Tibial nerve (tissue), 4 donors: Measurements from ENCODE around the gene CIB2. TPM values are rescaled to one million over a fixed set of nuclear protein-coding genes. Genes with fewer than 3 reads are reported as not detected.

Experiments
- DNase-seq, 2 donors: peaks; one replicate each; pipeline ENCODE4 v3.0.0-alpha.2; 2019; ENCODE audit warnings: low spot score in 2 of 2
- H3K27ac ChIP-seq, 4 donors: fragments of 200-600 bp; sonication (generic) in 3 of 4; one replicate each; pipeline ENCODE4 v1.5.1; 2017 to 2019; ENCODE audit warnings: mild to moderate bottlenecking in 1 of 4
- H3K27me3 ChIP-seq, 2 donors: fragments of 200-600 bp; sonication (generic) in 1 of 2; one replicate each; pipeline versions ENCODE4 v1.5.1 to v1.6.0; 2017 to 2019
- H3K36me3 ChIP-seq, 3 donors: fragments of 200-600 bp; sonication (generic); one replicate each; pipeline ENCODE4 v1.5.1; 2018 to 2019
- H3K4me1 ChIP-seq, 4 donors: fragments of 200-600 bp; sonication (generic) in 3 of 4; one replicate each; pipeline ENCODE4 v1.5.1; 2017 to 2019
- H3K4me3 ChIP-seq, 4 donors: fragments of 200-600 bp; sonication (generic) in 3 of 4; one replicate each; pipeline ENCODE4 v1.5.1; 2017 to 2019; ENCODE audit warnings: mild to moderate bottlenecking in 1 of 4, moderate library complexity in 1 of 4
- H3K9me3 ChIP-seq, 4 donors: fragments of 200-600 bp; sonication (generic) in 3 of 4; one replicate each; pipeline ENCODE4 v1.5.1; 2017 to 2019
- EP300 ChIP-seq, 2 donors: sonication (generic); formaldehyde crosslinking; IDR thresholded peaks; one replicate each; pipeline ENCODE4 v1.6.1; 2017; ENCODE audit warnings: antibody characterized with exemption in 2 of 2, mild to moderate bottlenecking in 1 of 2
- POLR2A ChIP-seq, 2 donors: fragments of 450-650 bp; IDR thresholded peaks; one replicate each; pipeline ENCODE4 v1.6.1; 2017; ENCODE audit warnings: antibody characterized with exemption in 2 of 2, mild to moderate bottlenecking in 2 of 2, moderate library complexity in 2 of 2
- WGBS, 2 donors: methylation state at CpG; one replicate each; pipeline ENCODE4 v1.1.5; 2018; 5-methylcytosine and 5-hydroxymethylcytosine counted together
- total RNA-seq, 4 donors: library from RNA; depleted of rRNA; stranded (reverse); fragments of >200 nt; gene quantifications; one replicate each; pipeline ENCODE4 v1.1.0, GENCODE V29; 2016
- TF ChIP-seq, protein P1 (sequence below), 5 experiments: fragments of 200-600 bp in 3 of 5; fragments of 450-650 bp in 2 of 5; sonication (generic) in 3 of 5; IDR thresholded peaks; one replicate each; pipeline ENCODE4 v1.5.1; 2016 to 2019; ENCODE audit warnings: antibody characterized with exemption in 5 of 5, mild to moderate bottlenecking in 3 of 5, moderate library complexity in 2 of 5

Gene CIB2
- total RNA-seq, 4 donors from 2014 or later: 0.63 to 11.0 (median 2.8) TPM

DNA sequence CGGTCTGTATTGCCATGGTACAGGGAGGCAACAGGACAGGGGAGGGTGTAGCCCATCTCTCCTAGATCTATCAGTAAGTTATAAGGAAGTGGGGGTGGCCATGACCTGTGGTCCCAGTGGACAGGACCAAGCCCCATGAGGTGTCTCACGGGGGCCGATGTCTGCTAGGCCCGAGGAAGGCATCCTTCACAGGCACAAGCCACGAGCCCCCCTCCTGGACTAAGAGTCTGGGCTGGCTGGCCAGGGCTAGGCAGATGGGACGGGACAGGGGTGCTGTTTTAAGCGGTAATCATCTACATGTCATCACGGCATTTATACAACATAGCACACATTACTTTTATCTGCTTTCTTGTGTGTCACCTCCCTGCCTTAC lies 51.2 kb downstream of the CIB2 start:
- no peak overlapping the region for H3K27ac ChIP-seq
- 92 to 96% methylated on average over 5 to 8 of the region's 8 CpGs for WGBS, 2 donors
- H3K36me3 ChIP-seq: no peaks in the 10 kb centered on the region
- peaks cover 0 to 35% (median 11%) of the 10 kb centered on the region in 4 donors for H3K4me1 ChIP-seq
- no peaks in the 10 kb centered on the region for H3K9me3 ChIP-seq
- DNase-seq: no peak
- H3K27me3 ChIP-seq: no peaks in the 10 kb centered on the region
- no peak overlapping the region for H3K4me3 ChIP-seq
- no peak for TF ChIP-seq POLR2A (IDR thresholded peaks at IDR 0.05)
- TF ChIP-seq EP300 (IDR thresholded peaks at IDR 0.05): no peak

DNA sequence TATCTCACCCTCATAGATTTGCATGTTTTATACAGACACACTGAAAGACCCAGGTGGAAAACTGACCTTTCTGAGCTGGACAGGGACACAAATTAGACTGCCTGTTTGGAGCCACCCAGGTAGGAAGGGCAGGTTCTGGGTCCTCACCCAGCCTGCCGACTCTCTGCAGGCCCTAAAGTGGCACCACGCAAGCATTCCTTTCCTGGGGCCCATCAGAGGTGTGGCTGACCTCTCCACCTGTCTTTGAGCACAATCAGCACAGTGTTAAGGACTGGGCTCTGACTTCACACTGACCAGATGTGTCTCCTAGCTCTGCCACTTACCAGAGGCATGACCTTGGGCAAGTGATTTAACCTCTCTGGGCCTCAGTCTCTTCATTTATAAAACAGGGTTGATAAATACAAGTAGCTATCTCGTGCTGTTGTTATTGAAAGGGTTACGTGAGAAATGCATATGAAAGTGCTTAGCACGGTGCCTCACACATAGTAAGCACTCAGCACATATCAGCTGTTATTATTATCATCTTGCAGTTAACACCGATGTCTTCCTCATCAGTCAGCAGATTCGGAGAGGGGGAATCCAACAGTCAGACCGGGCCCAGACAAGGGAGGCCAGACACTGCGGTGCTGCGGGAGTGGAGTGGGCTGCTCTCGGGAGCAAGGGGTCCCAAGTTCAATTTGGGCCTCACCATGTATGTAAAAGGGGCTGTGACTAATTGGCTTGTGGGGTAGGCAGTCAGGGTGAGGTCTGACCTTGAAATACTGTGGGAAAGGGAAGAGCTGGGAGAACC lies 51.8 kb downstream of the CIB2 start:
- TF ChIP-seq POLR2A (IDR thresholded peaks at IDR 0.05) (no peak), EP300 (IDR thresholded peaks at IDR 0.05) (no peak)
- H3K27me3 ChIP-seq: no peaks in the 10 kb centered on the region
- WGBS, 2 donors: 89 to 91% methylated on average over 11 of the region's 11 CpGs
- DNase-seq: no peak
- no peak overlapping the region for H3K27ac ChIP-seq
- no peaks in the 10 kb centered on the region for H3K9me3 ChIP-seq
- peaks cover 0 to 41% (median 14%) of the 10 kb centered on the region in 4 donors for H3K4me1 ChIP-seq
- no peaks in the 10 kb centered on the region for H3K36me3 ChIP-seq
- no peak overlapping the region for H3K4me3 ChIP-seq

DNA sequence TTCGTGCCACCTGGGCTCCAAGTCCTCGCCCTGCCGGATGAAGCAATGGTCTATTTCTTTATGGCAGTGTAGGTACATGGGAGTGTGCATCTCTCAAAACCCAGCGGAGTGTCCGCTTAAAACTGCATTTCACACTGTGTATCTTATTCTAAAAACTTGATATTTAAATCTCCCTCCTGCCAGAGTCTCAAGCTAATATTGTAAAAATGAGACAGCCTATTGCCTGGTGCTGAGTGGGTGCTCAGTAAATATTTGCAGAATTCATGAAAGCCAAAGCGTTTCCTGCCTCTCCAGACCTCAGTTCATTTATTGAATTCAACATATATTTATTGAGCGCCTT lies 53.4 kb downstream of the CIB2 start:
- 9 to 17% methylated on average over 7 of the region's 7 CpGs for WGBS, 2 donors
- Histone ChIP-seq H3K27me3 (no peaks in the 10 kb centered on the region), H3K9me3 (no peaks in the 10 kb centered on the region), H3K4me1 (peaks cover 0 to 50% (median 19%) of the 10 kb centered on the region in 4 donors), H3K4me3 (peak overlapping the region; percentile 48 to 98 (median 71)), H3K36me3 (no peaks in the 10 kb centered on the region), H3K27ac (peak overlapping the region; percentile 69 to 96 (median 88))
- no peak for TF ChIP-seq EP300 (IDR thresholded peaks at IDR 0.05)
- no peak for TF ChIP-seq POLR2A (IDR thresholded peaks at IDR 0.05)
- TF ChIP-seq, protein P1, sequence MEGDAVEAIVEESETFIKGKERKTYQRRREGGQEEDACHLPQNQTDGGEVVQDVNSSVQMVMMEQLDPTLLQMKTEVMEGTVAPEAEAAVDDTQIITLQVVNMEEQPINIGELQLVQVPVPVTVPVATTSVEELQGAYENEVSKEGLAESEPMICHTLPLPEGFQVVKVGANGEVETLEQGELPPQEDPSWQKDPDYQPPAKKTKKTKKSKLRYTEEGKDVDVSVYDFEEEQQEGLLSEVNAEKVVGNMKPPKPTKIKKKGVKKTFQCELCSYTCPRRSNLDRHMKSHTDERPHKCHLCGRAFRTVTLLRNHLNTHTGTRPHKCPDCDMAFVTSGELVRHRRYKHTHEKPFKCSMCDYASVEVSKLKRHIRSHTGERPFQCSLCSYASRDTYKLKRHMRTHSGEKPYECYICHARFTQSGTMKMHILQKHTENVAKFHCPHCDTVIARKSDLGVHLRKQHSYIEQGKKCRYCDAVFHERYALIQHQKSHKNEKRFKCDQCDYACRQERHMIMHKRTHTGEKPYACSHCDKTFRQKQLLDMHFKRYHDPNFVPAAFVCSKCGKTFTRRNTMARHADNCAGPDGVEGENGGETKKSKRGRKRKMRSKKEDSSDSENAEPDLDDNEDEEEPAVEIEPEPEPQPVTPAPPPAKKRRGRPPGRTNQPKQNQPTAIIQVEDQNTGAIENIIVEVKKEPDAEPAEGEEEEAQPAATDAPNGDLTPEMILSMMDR (IDR thresholded peaks at IDR 0.05): no peak
- DNase-seq: no peak

DNA sequence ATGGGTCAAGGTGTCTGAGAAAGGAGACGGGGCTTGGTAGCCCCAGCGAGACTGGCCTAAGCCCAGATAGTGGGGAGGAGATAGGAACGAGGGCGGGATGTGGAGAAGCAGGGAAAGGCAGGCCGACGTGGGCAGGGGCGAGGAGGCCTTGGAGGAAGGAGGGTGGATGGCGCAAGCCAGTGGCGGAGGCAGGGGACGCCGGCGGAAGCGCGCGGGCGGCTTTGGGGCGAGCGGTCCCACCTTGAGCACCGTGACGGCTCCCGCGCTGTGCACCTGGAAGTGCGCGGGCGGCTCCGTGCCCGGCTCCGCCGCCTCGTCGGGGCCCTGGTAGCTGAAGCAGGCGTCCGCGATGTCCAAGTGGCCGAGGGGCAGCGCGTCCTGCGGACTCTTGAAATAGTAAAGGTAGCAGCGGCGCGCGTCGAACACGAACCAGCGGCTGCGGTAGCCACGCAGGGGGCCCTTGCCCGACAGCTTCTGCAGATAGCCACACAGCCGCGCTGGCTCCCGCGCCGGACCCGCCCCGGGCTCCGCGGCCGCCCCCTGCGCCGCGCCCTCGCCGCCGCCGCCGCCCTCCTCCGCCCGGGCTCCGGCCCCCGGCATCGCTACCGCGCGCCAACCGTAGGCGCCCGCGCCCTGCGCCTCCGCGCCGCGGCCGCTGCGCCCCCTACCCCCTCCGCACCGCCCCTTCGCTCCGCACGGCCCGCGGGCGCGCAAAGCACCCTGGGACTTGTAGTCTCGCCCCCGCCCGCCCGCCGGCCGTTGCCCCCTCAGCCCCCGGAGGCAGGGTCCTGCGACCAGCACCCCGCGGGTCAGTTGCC lies 54.0 kb downstream of the CIB2 start, which contains the start of gene TBC1D2B:
TBC1D2B (minus strand) TSS at position 659 of the 818 bp plus-strand sequence; CDS start at position 600, 59 bp downstream.
- Histone ChIP-seq H3K27ac (peak within 1 kb of the TSS; percentile 84 to 96 (median 94)), H3K4me3 (peak within 1 kb of the TSS; percentile 79 to 98 (median 91)), H3K27me3 (no peaks in the 10 kb centered on the region), H3K9me3 (no peaks in the 10 kb centered on the region), H3K36me3 (no peaks in the 10 kb centered on the region), H3K4me1 (peaks cover 0 to 50% (median 24%) of the 10 kb centered on the region in 4 donors)
- DNase-seq: no peak
- 1% methylated on average over 29 to 71 of the region's 104 CpGs for WGBS, 2 donors
- TF ChIP-seq EP300 (IDR thresholded peaks at IDR 0.05): peak in 1 of 2 donors; percentile 48
- peak in 1 of 2 donors; percentile 47 for TF ChIP-seq POLR2A (IDR thresholded peaks at IDR 0.05)
- TF ChIP-seq, protein P1 (IDR thresholded peaks at IDR 0.05): peak in 1 of 5 experiments; percentile 3

DNA sequence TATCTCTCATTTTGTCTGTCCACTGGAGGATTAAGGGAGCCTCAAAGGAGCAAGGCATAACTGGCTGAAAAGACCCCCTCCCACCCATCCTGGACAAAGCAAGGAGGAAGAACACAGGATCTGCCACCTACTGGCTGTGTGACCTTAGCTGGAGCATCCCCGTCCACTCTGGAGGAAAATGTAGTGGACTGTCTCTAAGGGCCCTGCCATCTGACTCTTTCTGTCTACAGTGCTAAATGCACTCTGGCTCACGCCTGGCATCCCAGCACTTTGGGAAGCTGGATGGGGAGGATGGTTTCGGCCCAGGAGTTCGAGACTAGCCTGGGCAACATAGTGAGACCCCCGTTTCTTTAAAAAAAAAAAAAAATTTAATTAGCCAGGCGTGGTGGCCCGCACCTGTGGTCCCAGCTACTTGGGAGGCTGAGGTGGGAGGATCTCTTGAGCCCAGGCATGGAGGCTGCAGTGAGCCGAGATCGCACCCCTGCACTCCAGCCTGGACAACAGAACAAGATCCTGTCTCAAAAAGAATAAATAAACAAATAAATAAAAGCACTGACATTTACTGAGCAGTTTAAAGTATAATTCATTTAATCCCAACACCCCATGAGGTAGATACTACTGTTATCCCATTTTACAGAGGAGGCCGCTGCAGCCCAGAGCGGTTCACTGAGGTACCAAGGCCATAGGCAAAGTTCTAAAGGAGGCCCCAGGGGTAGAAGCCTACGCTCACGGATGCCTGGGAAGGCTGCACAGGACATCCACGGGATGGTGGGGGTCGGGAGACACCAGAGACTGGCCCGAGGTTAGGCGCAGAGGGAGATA lies 54.8 kb downstream of the CIB2 start:
- peak overlapping the region; percentile 79 to 98 (median 91) for H3K4me3 ChIP-seq
- H3K9me3 ChIP-seq: no peaks in the 10 kb centered on the region
- 36 to 41% methylated on average over 17 of the region's 17 CpGs for WGBS, 2 donors
- no peak for DNase-seq
- no peaks in the 10 kb centered on the region for H3K27me3 ChIP-seq
- H3K27ac ChIP-seq: peak overlapping the region; percentile 84 to 96 (median 94)
- peaks cover 0 to 59% (median 32%) of the 10 kb centered on the region in 4 donors for H3K4me1 ChIP-seq
- TF ChIP-seq EP300 (IDR thresholded peaks at IDR 0.05): no peak
- TF ChIP-seq, protein P1 (IDR thresholded peaks at IDR 0.05): peak in 1 of 5 experiments; percentile 28
- no peak for TF ChIP-seq POLR2A (IDR thresholded peaks at IDR 0.05)
- H3K36me3 ChIP-seq: no peaks in the 10 kb centered on the region
